Stimulated activated CD8-positive, alpha-beta memory T cell treated with anti-CD3 and anti-CD28 coated beads, Interleukin-2, amount 100 ng/mL, for 48 hours (primary cell): ENCODE data around the gene MYO1B.

Experiments used
- DNase-seq, 2 donors: peaks; one replicate each; pipeline ENCODE4 v3.0.0-alpha.2; 2020; ENCODE audit warnings: low read depth in 2 of 2

The MYO1B gene

GRCh38 chr2:191262436-191262835 is 17.2 kb downstream of the MYO1B start:
- DNase-seq = no peak

GRCh38 chr2:191263050-191263449 is 17.8 kb downstream of the MYO1B start:
- no peak for DNase-seq

GRCh38 chr2:191264647-191265081 is 19.5 kb downstream of the MYO1B start:
- no peak for DNase-seq

- DNase-seq = no peak
Observed at GRCh38 chr2:191265311-191266170, 20.3 kb downstream of the MYO1B start.

GRCh38 chr2:191266201-191266600 is 21.0 kb downstream of the MYO1B start:
- no peak for DNase-seq

GRCh38 chr2:191268596-191268995 is 23.4 kb downstream of the MYO1B start:
- DNase-seq = no peak

- no peak for DNase-seq
Observed at GRCh38 chr2:191270306-191271161, 25.3 kb downstream of the MYO1B start.

- DNase-seq = no peak
Observed at GRCh38 chr2:191272064-191272463, 26.9 kb downstream of the MYO1B start.

GRCh38 chr2:191274413-191274815 is 29.2 kb downstream of the MYO1B start:
- DNase-seq = no peak

GRCh38 chr2:191276792-191277465 is 31.7 kb downstream of the MYO1B start:
- DNase-seq = no peak

- no peak for DNase-seq
Observed at GRCh38 chr2:191280290-191280689, 35.1 kb downstream of the MYO1B start.

GRCh38 chr2:191280834-191281756 is 35.9 kb downstream of the MYO1B start:
- no peak for DNase-seq

GRCh38 chr2:191285252-191285651 is 40.0 kb downstream of the MYO1B start:
- no peak for DNase-seq

- DNase-seq = no peak
Observed at GRCh38 chr2:191287820-191288219, 42.6 kb downstream of the MYO1B start.

GRCh38 chr2:191289049-191289448 is 43.8 kb downstream of the MYO1B start:
- DNase-seq = no peak

GRCh38 chr2:191291471-191291870 is 46.3 kb downstream of the MYO1B start:
- no peak for DNase-seq

- DNase-seq = no peak
Observed at GRCh38 chr2:191292869-191293268, 47.7 kb downstream of the MYO1B start.

GRCh38 chr2:191295088-191295487 is 49.9 kb downstream of the MYO1B start:
- DNase-seq = no peak

GRCh38 chr2:191296083-191297006 is 51.1 kb downstream of the MYO1B start:
- DNase-seq = no peak

GRCh38 chr2:191297033-191297432 is 51.8 kb downstream of the MYO1B start:
- no peak for DNase-seq
